ENCODE results near the gene GPR162. TPM values are rescaled to one million over a fixed set of nuclear protein-coding genes. Genes with fewer than 3 reads are reported as not detected.
A peak's percentile ranks its signal among the peaks of the same experiment; 100 is the strongest.

The GPR162 gene, protein sequence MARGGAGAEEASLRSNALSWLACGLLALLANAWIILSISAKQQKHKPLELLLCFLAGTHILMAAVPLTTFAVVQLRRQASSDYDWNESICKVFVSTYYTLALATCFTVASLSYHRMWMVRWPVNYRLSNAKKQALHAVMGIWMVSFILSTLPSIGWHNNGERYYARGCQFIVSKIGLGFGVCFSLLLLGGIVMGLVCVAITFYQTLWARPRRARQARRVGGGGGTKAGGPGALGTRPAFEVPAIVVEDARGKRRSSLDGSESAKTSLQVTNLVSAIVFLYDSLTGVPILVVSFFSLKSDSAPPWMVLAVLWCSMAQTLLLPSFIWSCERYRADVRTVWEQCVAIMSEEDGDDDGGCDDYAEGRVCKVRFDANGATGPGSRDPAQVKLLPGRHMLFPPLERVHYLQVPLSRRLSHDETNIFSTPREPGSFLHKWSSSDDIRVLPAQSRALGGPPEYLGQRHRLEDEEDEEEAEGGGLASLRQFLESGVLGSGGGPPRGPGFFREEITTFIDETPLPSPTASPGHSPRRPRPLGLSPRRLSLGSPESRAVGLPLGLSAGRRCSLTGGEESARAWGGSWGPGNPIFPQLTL
- under 1 TPM in 1 of 2 experiments, not detected in 1; 0.82 TPM for total RNA-seq

DNA sequence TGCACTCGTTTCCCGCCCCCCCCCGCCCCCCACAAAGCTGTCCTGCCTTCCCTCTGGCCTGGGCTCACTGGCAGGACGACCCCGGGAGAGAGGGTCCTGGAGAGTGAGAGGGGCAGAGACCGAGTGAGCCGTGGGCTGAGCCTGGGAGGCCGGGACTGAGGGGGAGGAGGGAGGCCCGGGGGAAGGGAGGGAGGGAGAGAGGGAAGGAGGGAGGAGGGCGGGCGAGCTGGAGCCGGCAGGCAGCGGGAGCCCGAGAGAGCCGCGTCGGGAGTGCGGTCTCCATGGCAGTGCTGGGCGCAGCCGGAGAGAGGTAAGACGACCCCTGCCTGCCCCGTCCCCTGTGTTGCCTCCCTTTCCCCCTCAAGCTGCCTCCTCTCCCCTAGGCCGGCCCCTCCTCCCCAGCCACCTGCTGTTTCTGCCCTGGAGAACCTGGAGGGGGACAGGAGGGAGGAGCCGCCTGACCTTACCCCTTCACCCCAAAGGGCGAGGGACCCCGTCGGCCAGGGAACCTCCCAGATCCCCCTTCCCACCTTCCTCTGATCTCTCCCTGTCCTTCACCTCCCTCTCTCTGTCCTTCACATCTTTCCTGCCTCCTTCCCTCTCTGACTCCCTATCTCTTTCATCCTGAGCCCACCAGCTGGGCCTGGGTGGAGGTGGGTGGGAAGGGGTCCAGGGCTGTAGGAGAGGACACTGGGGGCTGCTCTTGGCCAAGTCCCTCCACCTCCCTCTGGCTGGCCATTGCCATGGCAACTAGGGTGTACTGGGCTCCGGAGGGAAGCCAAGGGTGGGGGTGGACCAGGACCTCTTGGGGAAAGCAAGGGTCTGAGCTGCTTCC is at the start of gene GPR162:
Gene GPR162 (plus strand): TSS at position 231 of the 835 bp plus-strand sequence. CDS start 2,078 bp downstream, outside the sequence.
- Mint-ChIP-seq H3K4me1 (peaks cover 14% of the 10 kb centered on the region), H3K27me3 (peaks cover 54% of the 10 kb centered on the region), H3K36me3 (no peaks in the 10 kb centered on the region), H3K4me3 (peak within 1 kb of the TSS; percentile 8), H3K9me3 (ENCODE audit: low read depth) (no peaks in the 10 kb centered on the region), H3K27ac (no peak within 1 kb of the TSS)
- DNase-seq (no peak), ATAC-seq (no peak)
- CTCF ChIA-PET, result interaction anchor here (0.7 to 10.4 kb wide), 10 partner anchors 9 to 264 kb away, joined by 3 to 120 read pairs (median 6); partner anchors contain the start of genes CDCA3 and MLF2

DNA sequence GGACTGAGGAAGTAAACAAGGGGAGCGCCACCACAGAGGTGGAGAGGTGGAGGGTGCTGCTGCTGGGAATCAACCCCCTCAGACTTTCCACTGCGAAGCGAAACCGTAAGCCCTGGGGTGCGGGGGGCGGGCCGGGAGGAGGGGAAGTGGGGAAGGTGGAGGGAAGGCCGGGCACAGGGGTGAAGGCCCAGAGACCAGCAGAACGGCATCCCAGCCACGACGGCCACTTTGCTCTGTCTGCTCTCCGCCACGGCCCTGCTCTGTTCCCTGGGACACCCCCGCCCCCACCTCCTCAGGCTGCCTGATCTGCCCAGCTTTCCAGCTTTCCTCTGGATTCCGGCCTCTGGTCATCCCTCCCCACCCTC is 49.3 kb upstream of the GPR162 start, which contains the start of gene LAG3:
Gene LAG3 (plus strand): TSS at position 190 of the 365 bp plus-strand sequence. CDS start 333 bp downstream, outside the sequence.
- DNase-seq (peak; percentile 86), ATAC-seq (peak; percentile 43)
- Mint-ChIP-seq H3K36me3 (peaks cover 45% of the 10 kb centered on the region), H3K4me1 (peaks cover 58% of the 10 kb centered on the region), H3K9me3 (ENCODE audit: low read depth) (no peaks in the 10 kb centered on the region), H3K27ac (peak within 1 kb of the TSS; percentile 90), H3K4me3 (peak within 1 kb of the TSS; percentile 90), H3K27me3 (no peaks in the 10 kb centered on the region)
- CTCF ChIA-PET, result interaction anchor here (1.0 to 5.7 kb wide), 8 partner anchors 9 to 100 kb away, joined by 3 to 98 read pairs (median 4); partner anchors contain the start of genes MLF2, P3H3 and SPSB2

DNA sequence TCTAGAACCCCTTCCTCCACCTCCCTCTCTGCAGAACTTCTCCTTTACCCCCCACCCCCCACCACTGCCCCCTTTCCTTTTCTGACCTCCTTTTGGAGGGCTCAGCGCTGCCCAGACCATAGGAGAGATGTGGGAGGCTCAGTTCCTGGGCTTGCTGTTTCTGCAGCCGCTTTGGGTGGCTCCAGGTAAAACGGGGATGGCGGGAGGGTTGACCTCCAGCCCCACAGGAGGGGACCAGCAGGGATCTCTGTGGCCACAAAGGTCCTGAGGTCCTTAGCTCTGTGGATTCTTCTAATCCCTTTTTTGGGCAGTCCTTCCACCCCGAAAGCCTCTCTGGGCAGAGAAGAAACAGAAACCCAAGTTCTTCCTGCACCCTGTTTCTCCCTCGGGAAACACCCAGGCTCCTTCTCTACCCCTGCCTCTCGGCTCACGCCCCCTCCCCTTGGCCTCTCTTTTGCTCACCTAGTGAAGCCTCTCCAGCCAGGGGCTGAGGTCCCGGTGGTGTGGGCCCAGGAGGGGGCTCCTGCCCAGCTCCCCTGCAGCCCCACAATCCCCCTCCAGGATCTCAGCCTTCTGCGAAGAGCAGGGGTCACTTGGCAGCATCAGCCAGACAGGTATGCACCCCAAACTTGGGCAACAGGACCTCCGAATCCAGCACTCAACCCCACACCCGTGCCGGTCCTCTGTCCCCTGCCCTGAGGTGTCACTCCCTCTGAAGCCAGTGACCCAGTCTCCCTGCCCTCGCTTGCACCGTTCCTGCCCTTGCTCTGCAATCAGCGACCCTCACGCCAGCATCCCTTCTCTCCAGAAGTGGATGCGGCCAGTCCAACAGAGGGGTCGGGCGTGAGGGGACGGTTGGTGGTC is 48.7 kb upstream of the GPR162 start:
- peaks cover 46% of the 10 kb centered on the region for H3K36me3 Mint-ChIP-seq
- DNase-seq (peak; percentile 47), ATAC-seq (no peak)
- no peaks in the 10 kb centered on the region for H3K9me3 Mint-ChIP-seq (ENCODE audit: low read depth)
- no peaks in the 10 kb centered on the region for H3K27me3 Mint-ChIP-seq
- peaks cover 60% of the 10 kb centered on the region for H3K4me1 Mint-ChIP-seq
- CTCF ChIA-PET, result interaction anchor here (1.0 to 12.3 kb wide), 9 partner anchors 5 to 100 kb away, joined by 4 to 108 read pairs (median 10); partner anchors contain the start of genes COPS7A, MLF2, P3H3 and PTMS
- H3K27ac Mint-ChIP-seq, result peak overlapping the region; percentile 90
- H3K4me3 Mint-ChIP-seq, result peak overlapping the region; percentile 90

DNA sequence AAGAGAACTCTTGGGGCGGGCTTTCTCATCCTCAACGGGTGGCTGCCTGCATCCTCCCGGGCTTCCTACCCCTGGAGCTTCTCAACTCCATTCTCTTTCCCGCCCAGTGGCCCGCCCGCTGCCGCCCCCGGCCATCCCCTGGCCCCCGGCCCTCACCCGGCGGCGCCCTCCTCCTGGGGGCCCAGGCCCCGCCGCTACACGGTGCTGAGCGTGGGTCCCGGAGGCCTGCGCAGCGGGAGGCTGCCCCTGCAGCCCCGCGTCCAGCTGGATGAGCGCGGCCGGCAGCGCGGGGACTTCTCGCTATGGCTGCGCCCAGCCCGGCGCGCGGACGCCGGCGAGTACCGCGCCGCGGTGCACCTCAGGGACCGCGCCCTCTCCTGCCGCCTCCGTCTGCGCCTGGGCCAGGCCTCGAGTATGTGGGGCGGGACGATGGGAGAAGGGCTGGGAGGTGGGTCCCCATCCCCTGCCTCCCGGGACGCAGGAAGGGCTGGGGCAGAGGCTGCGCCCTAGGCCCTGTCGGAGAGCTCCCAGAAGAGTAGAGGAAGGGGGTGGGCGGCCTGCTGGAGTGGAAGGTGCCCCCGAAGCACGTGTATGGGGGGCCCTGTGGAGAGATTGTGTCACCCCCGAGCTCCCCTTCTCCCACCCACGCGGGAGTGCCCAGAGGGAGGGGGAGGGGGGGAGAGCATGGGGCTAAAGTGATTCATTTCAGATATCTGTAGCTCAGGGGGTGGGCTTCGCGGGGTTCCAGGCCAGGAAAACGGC is 47.9 kb upstream of the GPR162 start:
- H3K27ac Mint-ChIP-seq, result peak overlapping the region; percentile 95
- peak overlapping the region; percentile 90 for H3K4me3 Mint-ChIP-seq
- CTCF ChIA-PET, result interaction anchor here (1.4 to 12.3 kb wide), 9 partner anchors 6 to 99 kb away, joined by 3 to 108 read pairs (median 10); partner anchors contain the start of genes COPS7A, MLF2, P3H3 and PTMS
- ATAC-seq, result peak; percentile 17
- H3K4me1 Mint-ChIP-seq, result peaks cover 60% of the 10 kb centered on the region
- peak; percentile 71 for DNase-seq
- peaks cover 53% of the 10 kb centered on the region for H3K36me3 Mint-ChIP-seq
- H3K9me3 Mint-ChIP-seq (ENCODE audit: low read depth), result no peaks in the 10 kb centered on the region
- H3K27me3 Mint-ChIP-seq, result no peaks in the 10 kb centered on the region

DNA sequence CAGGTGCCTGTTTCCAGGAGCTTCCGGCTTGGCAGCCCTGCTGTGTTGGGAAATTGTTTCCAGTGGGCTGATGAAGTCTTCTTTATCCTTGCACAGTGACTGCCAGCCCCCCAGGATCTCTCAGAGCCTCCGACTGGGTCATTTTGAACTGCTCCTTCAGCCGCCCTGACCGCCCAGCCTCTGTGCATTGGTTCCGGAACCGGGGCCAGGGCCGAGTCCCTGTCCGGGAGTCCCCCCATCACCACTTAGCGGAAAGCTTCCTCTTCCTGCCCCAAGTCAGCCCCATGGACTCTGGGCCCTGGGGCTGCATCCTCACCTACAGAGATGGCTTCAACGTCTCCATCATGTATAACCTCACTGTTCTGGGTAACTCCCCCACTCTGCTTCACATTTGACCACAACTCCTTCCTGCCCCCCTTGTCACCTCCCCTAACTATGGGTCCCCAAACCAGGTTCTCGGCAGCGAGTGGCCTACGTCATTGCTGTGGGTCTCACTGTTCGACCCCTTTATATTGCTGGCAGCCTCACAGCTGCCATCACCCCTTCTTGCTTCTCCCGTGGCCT is 47.0 kb upstream of the GPR162 start:
- Mint-ChIP-seq H3K36me3 (peaks cover 53% of the 10 kb centered on the region), H3K4me1 (peaks cover 64% of the 10 kb centered on the region), H3K27ac (peak overlapping the region; percentile 95), H3K27me3 (no peaks in the 10 kb centered on the region), H3K4me3 (peak overlapping the region; percentile 90), H3K9me3 (ENCODE audit: low read depth) (no peaks in the 10 kb centered on the region)
- DNase-seq (peak; percentile 92), ATAC-seq (peak; percentile 63)
- CTCF ChIA-PET, result interaction anchor here (0.8 to 12.3 kb wide), 10 partner anchors 7 to 130 kb away, joined by 3 to 108 read pairs (median 8); partner anchors contain the start of genes CDCA3, COPS7A, LRRC23 and MLF2

DNA sequence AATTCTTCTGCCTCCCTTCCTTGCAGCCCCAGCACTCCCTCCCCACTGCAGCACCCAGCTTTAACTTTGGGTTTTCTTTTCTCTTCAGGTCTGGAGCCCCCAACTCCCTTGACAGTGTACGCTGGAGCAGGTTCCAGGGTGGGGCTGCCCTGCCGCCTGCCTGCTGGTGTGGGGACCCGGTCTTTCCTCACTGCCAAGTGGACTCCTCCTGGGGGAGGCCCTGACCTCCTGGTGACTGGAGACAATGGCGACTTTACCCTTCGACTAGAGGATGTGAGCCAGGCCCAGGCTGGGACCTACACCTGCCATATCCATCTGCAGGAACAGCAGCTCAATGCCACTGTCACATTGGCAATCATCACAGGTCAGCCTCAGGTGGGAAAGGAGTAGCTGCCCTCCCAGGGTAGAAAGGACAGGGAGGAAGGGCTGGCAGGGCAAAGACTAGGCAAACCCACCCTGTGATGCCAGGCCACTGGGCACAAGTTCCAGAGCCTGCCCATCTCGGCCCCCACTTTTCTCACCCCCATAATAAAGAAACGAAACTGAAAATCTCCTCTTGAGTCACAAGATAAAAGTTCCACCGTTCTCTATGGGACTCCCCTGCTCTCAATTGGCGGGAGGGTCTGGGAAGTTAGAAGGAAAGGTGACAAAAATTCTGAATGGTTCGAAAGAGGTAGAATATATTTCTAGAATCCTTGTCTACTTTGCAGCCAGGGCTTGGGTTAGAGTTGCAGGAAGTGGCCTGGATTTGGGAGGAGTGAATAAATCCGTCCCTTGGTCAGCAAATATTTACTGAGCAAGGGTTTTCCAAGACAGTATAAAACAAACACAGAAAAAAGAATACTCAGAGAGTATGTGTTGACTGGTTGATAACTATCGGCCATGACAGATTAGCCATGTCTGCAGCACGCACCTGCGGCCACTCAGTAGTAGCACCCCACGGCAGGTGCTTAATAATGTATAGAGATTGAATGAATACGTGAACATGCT is 46.1 kb upstream of the GPR162 start:
- DNase-seq, result peak; percentile 55
- CTCF ChIA-PET, result interaction anchor here (0.8 to 12.3 kb wide), 11 partner anchors 8 to 130 kb away, joined by 3 to 117 read pairs (median 10); partner anchors contain the start of genes CDCA3, COPS7A, LRRC23 and MLF2

DNA sequence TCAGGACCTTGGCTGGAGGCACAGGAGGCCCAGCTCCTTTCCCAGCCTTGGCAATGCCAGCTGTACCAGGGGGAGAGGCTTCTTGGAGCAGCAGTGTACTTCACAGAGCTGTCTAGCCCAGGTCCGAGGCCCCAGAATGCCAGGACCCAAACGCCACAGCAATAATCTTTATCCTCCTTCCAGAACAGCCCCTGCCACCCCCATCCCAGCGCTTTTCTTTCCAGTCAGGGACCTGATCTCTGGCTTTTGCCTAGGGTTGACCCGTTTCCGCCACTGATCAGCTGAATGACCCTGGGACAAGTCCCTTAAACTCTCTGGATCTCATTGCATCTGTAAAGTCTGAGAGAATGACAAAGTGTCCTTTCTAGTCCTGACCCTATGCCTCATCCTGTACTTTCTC is 44.2 kb upstream of the GPR162 start:
- DNase-seq (no peak), ATAC-seq (no peak)
- H3K4me3 Mint-ChIP-seq, result no peak overlapping the region
- H3K9me3 Mint-ChIP-seq (ENCODE audit: low read depth), result no peaks in the 10 kb centered on the region
- peaks cover 60% of the 10 kb centered on the region for H3K4me1 Mint-ChIP-seq
- CTCF ChIA-PET, result interaction anchor here (1.1 to 12.3 kb wide), 5 partner anchors 10 to 48 kb away, joined by 4 to 117 read pairs (median 10); partner anchors contain the start of genes MLF2 and PTMS
- peak overlapping the region; percentile 27 for H3K27ac Mint-ChIP-seq
- no peaks in the 10 kb centered on the region for H3K27me3 Mint-ChIP-seq
- peaks cover 49% of the 10 kb centered on the region for H3K36me3 Mint-ChIP-seq

More for the DNA sequence above, 46.1 kb upstream of the GPR162 start:
- peak overlapping the region; percentile 95 for H3K27ac Mint-ChIP-seq
- H3K4me3 Mint-ChIP-seq, result peak overlapping the region; percentile 90
- H3K4me1 Mint-ChIP-seq, result peaks cover 70% of the 10 kb centered on the region
- no peaks in the 10 kb centered on the region for H3K27me3 Mint-ChIP-seq
- H3K36me3 Mint-ChIP-seq, result peaks cover 52% of the 10 kb centered on the region
- ATAC-seq, result peak; percentile 2
- H3K9me3 Mint-ChIP-seq (ENCODE audit: low read depth), result no peaks in the 10 kb centered on the region

DNA sequence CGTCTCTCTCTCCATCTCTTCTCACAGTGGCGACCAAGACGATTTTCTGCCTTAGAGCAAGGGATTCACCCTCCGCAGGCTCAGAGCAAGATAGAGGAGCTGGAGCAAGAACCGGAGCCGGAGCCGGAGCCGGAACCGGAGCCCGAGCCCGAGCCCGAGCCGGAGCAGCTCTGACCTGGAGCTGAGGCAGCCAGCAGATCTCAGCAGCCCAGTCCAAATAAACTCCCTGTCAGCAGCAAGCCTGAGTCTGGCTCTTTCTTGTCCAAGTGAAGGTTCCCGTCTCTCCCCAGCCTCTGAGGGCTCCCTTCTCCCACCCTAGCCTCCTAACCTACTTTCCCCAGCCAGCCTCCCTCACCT is 43.4 kb upstream of the GPR162 start:
- ATAC-seq (no peak), DNase-seq (no peak)
- CTCF ChIA-PET, result interaction anchor here (0.6 to 12.3 kb wide), 16 partner anchors 9 to 159 kb away, joined by 3 to 117 read pairs (median 4); partner anchors contain the start of genes COPS7A, MLF2, P3H3 and PTMS
- peak overlapping the region; percentile 52 for H3K4me3 Mint-ChIP-seq
- H3K27me3 Mint-ChIP-seq, result no peaks in the 10 kb centered on the region
- H3K9me3 Mint-ChIP-seq (ENCODE audit: low read depth), result no peaks in the 10 kb centered on the region
- peak overlapping the region; percentile 80 for H3K27ac Mint-ChIP-seq
- H3K4me1 Mint-ChIP-seq, result peaks cover 60% of the 10 kb centered on the region
- H3K36me3 Mint-ChIP-seq, result peaks cover 48% of the 10 kb centered on the region

DNA sequence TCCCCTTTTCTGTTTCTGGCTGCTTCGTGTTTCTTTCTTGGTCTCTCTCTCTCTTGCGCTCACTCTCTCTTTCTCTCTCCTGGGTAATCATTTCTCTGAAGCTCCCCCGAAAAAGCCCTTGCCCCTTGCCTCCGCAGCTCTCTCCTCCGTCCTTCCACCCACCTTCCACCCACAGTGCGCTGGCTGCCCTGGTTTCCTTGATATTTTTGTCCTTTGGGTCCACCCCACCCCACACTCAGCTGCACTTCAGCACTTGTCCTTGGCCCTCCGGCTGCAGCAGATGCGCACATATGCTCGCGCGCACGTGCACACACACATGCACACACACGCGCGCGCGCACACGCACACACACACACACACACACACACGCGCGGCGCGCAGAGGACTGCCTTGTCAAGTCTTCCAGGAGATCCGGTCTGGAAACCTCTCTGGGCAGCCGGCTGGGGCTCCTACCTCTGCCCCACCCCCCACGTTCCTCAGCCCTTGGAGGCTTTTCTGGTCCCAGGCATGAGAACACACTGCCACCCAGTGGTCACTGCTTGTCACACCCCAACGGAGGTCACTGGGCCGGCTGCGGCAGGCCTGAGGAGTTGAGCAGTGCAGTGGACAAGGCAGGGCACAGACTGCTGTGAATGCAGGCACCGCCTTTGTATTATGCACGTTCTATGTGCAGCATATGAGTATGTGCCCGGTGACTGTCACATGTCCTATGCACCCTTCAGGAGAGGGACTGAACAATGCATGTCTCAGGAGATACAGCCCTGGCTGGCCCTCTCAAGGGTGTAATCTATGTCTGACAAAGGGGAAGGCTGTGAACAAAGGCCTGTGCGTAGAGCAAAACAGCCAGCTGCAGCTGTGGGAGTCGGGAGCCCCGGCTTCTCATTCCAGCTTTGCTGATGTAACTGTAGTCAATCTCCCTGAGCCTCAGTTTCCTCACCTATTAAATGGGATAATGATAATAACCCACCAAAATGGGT is 42.8 kb upstream of the GPR162 start:
- CTCF ChIA-PET, result interaction anchor here (0.6 to 12.3 kb wide), 18 partner anchors 8 to 160 kb away, joined by 3 to 117 read pairs (median 4); partner anchors contain the start of genes COPS7A, MLF2, P3H3 and PTMS
- peak; percentile 70 for ATAC-seq
- Mint-ChIP-seq H3K36me3 (peaks cover 46% of the 10 kb centered on the region), H3K27ac (peak overlapping the region; percentile 80), H3K27me3 (no peaks in the 10 kb centered on the region), H3K4me1 (peaks cover 60% of the 10 kb centered on the region), H3K9me3 (ENCODE audit: low read depth) (no peaks in the 10 kb centered on the region), H3K4me3 (peak overlapping the region; percentile 52)
- DNase-seq, result peak; percentile 94
